ENCODE results near the gene FCHSD2.

DNA sequence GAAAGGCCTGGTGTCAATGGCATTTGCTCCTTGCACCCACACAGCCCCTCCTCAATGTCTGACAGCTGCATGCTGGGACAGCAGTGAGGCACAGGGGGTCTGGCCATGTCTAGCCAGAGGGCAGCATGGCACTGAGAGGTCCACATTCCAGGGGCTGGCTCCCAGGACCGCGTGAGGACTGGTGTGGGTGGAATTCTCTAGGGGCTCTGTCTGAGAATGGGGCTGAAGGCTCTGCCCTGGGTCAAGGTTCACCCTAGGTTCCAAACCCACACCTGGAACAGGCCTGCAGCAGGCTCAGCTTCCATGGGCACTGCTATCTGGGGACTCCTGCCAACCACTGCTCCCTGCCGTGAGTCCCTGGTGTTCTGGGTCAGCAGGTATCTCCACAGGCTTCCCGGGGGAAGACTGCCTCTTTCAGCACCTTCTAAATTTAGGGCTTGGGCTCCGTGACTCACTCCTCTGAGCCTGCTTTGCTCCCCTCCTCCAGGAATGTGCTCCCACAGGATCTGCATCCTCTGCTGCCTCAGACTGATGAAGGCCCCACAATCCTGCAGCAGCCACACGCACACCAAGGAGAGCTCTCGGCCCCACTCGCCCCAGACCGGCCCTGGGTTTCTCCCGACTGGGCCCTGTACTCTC lies 352.5 kb downstream of the FCHSD2 start:
- TF ChIP-seq POLR2A (IDR thresholded peaks at IDR 0.05; ENCODE audit: low read depth, low read length): no peak
- no peak for TF ChIP-seq SPI1 (IDR thresholded peaks at IDR 0.05; ENCODE audit: low read depth, low read length)
- TF ChIP-seq TAF1 (IDR thresholded peaks at IDR 0.05; ENCODE audit: low read depth, low read length): no peak
- no peak for TF ChIP-seq POLR2AphosphoS5 (IDR thresholded peaks at IDR 0.05; ENCODE audit: low read depth, low read length)
- no peak for TF ChIP-seq PAX5 (IDR thresholded peaks at IDR 0.05; ENCODE audit: insufficient read depth, low read length, severe bottlenecking)

Measured in GM12891 (cell line).